ENCODE results near the gene IGSF9B. TPM values are rescaled to one million over a fixed set of nuclear protein-coding genes. Genes with fewer than 3 reads are reported as not detected.

The IGSF9B gene
- total RNA-seq, 1 donor from 2014 or later, result 134 TPM

- intact Hi-C loops (cut with micrococcal nuclease), result no loop called here
Observed at GRCh38 chr11:133940034-133940433, 16.7 kb downstream of the IGSF9B start.

DNA sequence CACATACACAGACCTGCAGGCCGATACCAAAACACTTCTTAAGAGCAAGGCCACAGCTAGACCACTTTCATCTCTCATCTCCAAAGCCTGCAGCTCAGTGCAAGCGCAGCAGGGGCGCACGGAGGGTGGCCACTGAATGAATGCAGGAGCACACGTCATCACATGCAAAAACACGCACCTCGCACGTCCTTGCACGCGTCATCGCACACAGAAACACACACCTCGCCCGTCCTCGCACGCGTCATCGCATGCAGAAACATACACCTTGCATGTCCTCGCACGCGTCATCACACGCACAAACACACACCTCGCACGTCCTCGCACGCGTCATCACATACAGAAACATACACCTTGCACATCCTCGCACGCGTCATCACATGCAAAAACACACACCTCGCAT is 17.2 kb downstream of the IGSF9B start:
- intact Hi-C loops (cut with micrococcal nuclease), result no loop called here

DNA sequence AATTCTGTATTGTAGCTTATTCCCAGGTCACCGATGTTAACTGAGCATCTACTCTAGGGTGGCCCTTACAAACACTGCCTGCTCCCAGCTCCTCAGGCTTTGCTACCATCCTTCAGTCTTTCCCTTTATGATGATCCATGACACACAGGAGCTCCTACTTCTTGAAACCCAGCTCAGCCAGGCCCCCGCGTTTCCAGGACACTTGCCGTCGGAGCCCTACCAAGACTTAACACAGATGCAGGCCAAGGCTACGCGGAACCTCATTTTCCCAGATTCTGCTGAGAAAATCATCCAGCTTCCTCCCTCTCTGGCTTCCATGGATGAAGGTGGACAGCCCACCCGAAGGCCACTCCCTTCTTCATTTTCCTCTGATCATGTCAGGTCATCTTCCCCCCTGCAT is 18.6 kb downstream of the IGSF9B start:
- intact Hi-C loops (cut with micrococcal nuclease), result no loop called here

GRCh38 chr11:133937468-133937867 is 19.3 kb downstream of the IGSF9B start:
- intact Hi-C loops (cut with micrococcal nuclease), result no loop called here

DNA sequence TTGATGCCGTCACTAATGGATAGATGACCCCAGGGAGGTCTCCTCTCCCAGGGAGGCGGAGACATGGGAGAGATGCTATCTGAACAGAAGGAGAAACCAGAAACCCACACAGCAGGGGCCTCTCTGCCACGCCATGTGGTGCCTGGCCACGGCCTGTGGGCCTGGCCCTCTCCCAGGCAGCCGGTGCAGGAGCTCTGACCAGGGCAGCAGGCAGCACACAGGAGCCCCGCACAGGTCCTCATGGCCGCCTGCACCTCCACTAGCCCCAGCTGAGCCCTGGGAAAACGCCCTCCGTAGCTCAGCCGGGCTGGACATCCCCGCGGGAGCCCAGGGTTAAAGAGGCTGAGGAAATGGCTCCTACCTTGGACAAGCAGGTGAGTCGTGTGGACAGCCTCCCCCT is 19.8 kb downstream of the IGSF9B start:
- intact Hi-C loops (cut with micrococcal nuclease), result no loop called here

DNA sequence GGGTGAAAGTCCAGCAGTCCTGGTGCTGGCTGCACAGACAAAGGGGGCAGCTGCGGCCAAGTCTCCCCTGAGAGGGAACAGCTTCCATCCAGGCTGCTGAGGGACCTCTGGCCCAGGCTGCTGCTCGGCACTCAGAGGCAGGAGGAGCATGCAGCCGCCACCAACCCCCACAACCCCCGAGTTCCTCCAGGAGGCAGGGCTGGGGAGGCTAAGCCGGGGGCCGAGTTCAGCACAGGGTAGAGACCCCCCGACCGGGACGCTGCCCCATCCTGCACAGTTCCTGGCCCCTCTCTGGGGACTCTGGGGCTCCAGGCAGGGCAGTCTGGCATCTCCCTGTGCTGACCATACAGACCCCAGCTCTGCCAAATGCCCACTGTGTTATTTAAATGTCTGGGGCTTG is 20.2 kb downstream of the IGSF9B start:
- intact Hi-C loops (cut with micrococcal nuclease), result no loop called here

GRCh38 chr11:133936136-133936535 is 20.6 kb downstream of the IGSF9B start:
- intact Hi-C loops (cut with micrococcal nuclease), result no loop called here

DNA sequence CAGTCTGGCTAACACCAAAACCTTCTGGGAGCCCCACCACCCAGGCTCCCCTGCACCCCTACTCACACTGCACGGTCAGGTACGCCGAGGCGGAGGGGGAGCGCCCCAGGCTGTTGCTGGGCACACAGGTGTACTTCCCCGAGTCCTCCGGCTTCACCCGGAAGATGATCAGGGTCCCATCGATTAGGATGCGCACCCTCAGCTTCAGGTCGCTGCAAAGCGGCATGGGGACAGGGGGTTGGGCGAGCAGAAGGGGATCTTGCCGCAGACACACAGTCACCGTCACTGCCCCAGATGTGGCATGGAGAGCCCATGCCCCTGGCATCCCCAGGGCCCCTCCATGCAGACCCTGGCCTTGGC is 21.2 kb downstream of the IGSF9B start:
- intact Hi-C loops (cut with micrococcal nuclease), result no loop called here

GRCh38 chr11:133934599-133935550 is 21.9 kb downstream of the IGSF9B start:
- intact Hi-C loops (cut with micrococcal nuclease), result no loop called here

- intact Hi-C loops (cut with micrococcal nuclease), result no loop called here
Observed at GRCh38 chr11:133934096-133934495, 22.7 kb downstream of the IGSF9B start.

GRCh38 chr11:133931449-133932060 is 25.2 kb downstream of the IGSF9B start:
- intact Hi-C loops (cut with micrococcal nuclease), result no loop called here

GRCh38 chr11:133930767-133931448 is 25.9 kb downstream of the IGSF9B start:
- intact Hi-C loops (cut with micrococcal nuclease), result no loop called here

GRCh38 chr11:133930053-133930766 is 26.6 kb downstream of the IGSF9B start:
- intact Hi-C loops (cut with micrococcal nuclease), result no loop called here

DNA sequence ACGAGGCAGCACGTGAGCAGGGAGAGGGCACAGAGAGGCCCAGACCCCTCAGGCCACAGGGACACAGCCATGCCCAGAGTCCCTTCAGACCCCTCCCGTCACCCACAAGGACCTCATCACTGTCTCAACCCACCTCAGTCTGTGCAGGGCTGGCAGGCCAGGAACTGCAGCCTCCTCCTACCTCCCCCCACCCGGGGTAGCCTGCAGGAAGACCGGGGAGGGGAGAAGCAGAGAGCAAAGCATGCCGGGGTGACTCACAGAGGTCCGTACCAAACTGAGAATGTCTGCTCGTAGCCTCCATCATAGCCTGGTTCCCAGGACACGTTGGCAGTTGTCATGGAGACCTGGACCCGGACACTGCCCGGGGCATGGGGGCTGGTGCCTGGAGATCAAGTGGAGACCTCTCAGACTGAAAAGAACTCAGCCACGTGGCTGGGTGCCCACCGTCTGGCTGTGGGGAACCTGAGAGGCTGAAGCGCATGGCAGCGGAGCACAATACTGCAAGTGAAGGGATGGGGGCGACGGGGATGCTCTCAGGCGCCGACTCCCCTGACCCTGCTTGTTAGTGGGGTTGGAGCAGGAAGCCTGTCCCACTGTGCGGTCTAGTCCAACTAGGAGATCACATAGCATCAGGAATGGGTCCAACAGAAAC is 27.2 kb downstream of the IGSF9B start:
- intact Hi-C loops (cut with micrococcal nuclease), result loop anchor here (5.0 kb wide), 1 partner anchor 403 kb away; the partner anchor contains the start of gene GLB1L2

GRCh38 chr11:133928628-133929059 is 28.1 kb downstream of the IGSF9B start:
- intact Hi-C loops (cut with micrococcal nuclease), result loop anchor here (1.0 to 5.0 kb wide), 5 partner anchors 17 to 404 kb away; partner anchors contain the start of gene GLB1L2

- intact Hi-C loops (cut with micrococcal nuclease), result loop anchor here (1.0 to 5.0 kb wide), 6 partner anchors 17 to 404 kb away; partner anchors contain the start of gene GLB1L2
Observed at GRCh38 chr11:133927690-133928627, 28.8 kb downstream of the IGSF9B start.

- intact Hi-C loops (cut with micrococcal nuclease), result loop anchor here (1.0 to 5.0 kb wide), 2 partner anchors 213 to 406 kb away; partner anchors contain the start of gene GLB1L2
Observed at GRCh38 chr11:133926466-133927246, 30.1 kb downstream of the IGSF9B start.

- intact Hi-C loops (cut with micrococcal nuclease), result loop anchor here (5.0 kb wide), 1 partner anchor 407 kb away; the partner anchor contains the start of gene GLB1L2
Observed at GRCh38 chr11:133925756-133926155, 31.0 kb downstream of the IGSF9B start.

Measured in T-helper 2 cell treated with Interferon-gamma antibody and Interleukin-4, amounts not matched to agents 100 ng/mL and 5 ng/mL, for 36 hours (primary cell).